Kidney epithelial cell (primary cell): ENCODE results near the gene CCDC7. TPM values are rescaled to one million over a fixed set of nuclear protein-coding genes. Genes with fewer than 3 reads are reported as not detected.

Experiments
- DNase-seq: peaks from one replicate; pipeline ENCODE4 v3.0.0-alpha.2; 2010; ENCODE audit warnings: low read depth
- H3K27me3 ChIP-seq: 2 replicates; pipeline ENCODE4 v1.6.0; 2011; ENCODE audit warnings: low read length; ENCODE audit not compliant: control insufficient read depth, insufficient read depth
- H3K36me3 ChIP-seq: 2 replicates; pipeline ENCODE4 v1.5.1; 2011; ENCODE audit warnings: low read length; ENCODE audit not compliant: control insufficient read depth, insufficient read depth
- H3K4me3 ChIP-seq: 2 replicates; pipeline ENCODE4 v1.5.1; 2011; ENCODE audit warnings: low read depth, mild to moderate bottlenecking, control low read depth, low read length
- total RNA-seq: library from RNA; depleted of rRNA; stranded (reverse); fragments of >200 nt; gene quantifications from 2 replicates; pipeline ENCODE4 v1.2.3, GENCODE V29; 2015
- TF ChIP-seq, protein P1 (sequence below): IDR thresholded peaks from 2 replicates; pipeline ENCODE4 v1.5.1; 2011; ENCODE audit warnings: mild to moderate bottlenecking, moderate library complexity, low read length, control low read depth, inconsistent platforms; ENCODE audit not compliant: insufficient read depth, poor library complexity, severe bottlenecking

Gene CCDC7
- total RNA-seq, 1 donor from 2014 or later, result 2.7 TPM

DNA sequence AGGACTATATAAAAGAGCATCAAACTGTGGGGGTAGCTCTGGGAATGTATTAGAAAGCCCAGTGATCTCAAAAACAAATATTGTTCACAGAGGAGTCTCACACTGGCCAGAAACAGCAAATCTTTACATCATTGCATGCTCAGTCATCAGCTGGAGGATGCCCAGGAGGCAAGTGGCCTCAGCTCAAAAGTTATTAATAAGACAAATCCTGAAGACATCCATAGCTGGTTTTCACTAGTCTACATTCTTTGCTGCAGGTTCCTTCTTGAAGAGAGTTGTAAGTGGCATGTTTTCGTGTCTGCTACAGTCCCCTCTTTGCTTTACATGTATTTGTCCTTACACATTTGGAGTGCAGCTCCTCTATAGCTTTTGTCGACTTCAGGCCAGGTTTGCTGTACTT lies 8.6 kb upstream of the CCDC7 start:
- no peak for DNase-seq
- TF ChIP-seq, protein P1, sequence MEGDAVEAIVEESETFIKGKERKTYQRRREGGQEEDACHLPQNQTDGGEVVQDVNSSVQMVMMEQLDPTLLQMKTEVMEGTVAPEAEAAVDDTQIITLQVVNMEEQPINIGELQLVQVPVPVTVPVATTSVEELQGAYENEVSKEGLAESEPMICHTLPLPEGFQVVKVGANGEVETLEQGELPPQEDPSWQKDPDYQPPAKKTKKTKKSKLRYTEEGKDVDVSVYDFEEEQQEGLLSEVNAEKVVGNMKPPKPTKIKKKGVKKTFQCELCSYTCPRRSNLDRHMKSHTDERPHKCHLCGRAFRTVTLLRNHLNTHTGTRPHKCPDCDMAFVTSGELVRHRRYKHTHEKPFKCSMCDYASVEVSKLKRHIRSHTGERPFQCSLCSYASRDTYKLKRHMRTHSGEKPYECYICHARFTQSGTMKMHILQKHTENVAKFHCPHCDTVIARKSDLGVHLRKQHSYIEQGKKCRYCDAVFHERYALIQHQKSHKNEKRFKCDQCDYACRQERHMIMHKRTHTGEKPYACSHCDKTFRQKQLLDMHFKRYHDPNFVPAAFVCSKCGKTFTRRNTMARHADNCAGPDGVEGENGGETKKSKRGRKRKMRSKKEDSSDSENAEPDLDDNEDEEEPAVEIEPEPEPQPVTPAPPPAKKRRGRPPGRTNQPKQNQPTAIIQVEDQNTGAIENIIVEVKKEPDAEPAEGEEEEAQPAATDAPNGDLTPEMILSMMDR, result no peak
- Histone ChIP-seq H3K36me3 (no peaks in the 10 kb centered on the region), H3K4me3 (no peak overlapping the region), H3K27me3 (peaks cover 2% of the 10 kb centered on the region)

DNA sequence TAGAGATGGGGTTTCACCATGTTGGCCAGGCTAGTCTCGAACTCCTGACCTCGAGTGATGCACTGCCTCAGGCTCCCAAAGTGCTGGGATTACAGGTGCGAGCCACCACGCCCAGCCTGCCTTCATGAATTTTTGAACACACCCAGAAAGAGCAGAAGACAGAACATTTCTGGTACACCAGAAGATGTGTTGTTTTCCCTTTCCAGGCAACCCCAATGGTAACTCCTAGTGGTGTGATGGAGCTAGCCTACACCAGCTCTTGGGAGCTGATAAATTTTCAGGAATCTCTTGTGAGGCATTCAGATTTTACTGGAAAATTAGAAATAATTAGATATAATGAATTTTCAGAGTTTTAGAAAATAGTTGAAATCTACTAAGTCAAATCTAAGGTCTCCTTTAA lies 904 bp upstream of the CCDC7 start:
- H3K36me3 ChIP-seq, result no peaks in the 10 kb centered on the region
- peaks cover 2% of the 10 kb centered on the region for H3K27me3 ChIP-seq
- no peak for DNase-seq
- no peak overlapping the region for H3K4me3 ChIP-seq
- TF ChIP-seq, protein P1, result no peak

DNA sequence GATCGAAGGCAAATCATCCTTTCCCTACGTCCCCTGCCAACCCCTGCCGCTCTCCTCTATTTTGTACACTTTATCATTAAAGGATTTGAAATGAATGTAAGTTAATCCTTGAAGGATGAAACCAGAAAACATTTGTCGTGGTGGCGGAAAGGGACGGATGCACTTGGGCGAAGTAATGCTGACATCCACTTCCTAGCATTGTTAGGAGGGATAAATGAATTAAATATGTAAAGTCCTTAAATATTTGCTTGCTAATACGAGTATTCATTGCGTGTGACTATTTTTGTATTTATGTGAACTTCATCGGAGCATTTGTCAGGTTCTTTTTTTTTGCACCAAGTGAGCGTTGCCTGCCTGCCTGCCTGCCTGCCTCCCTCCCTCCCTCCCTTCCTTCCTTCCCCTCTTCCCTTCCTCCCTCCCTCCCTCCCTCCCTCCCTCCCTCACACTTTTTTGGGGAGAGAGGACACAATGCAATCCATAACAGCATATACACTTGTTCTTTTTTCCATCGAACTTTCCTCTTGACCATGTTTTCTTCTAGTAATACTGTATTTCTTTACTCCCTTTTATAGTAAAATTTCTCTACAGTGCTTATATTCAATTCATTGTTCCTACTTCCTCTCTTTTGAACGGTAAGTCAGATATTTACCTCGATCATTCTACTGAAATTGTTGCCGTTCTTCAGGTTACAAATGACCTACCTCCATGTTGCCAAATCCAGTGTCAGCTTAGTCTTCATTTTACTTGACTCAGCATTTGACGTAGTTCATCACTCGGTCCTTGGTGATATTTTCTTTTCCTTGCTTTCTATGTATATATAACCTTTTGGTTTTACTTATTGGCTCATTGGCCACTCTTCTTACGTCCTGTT lies 831 bp downstream of the CCDC7 start:
- Histone ChIP-seq H3K36me3 (no peaks in the 10 kb centered on the region), H3K27me3 (no peaks in the 10 kb centered on the region), H3K4me3 (peak overlapping the region; percentile 74)
- TF ChIP-seq, protein P1, result no peak
- no peak for DNase-seq

DNA sequence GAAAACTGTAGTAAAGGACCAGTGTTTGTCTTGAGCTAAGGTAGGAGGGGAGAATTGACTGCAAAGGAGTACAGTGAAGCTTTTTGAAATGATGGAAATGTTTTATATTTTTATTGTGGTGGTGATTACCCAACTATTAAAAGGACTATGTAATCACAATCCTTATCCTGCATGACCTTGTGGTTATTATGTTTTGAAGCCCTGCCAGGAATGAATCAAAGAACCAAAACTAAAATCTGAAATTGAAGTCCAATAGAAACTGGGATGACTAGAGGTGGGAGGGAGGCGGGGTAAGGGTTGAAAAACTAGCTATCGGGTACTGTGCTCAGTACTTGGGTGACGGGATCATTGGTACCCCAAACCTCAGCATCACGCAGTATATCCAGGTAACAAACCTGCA lies 8.2 kb downstream of the CCDC7 start:
- TF ChIP-seq, protein P1, result no peak
- no peak for DNase-seq
- Histone ChIP-seq H3K27me3 (no peaks in the 10 kb centered on the region), H3K36me3 (no peaks in the 10 kb centered on the region), H3K4me3 (no peak overlapping the region)

DNA sequence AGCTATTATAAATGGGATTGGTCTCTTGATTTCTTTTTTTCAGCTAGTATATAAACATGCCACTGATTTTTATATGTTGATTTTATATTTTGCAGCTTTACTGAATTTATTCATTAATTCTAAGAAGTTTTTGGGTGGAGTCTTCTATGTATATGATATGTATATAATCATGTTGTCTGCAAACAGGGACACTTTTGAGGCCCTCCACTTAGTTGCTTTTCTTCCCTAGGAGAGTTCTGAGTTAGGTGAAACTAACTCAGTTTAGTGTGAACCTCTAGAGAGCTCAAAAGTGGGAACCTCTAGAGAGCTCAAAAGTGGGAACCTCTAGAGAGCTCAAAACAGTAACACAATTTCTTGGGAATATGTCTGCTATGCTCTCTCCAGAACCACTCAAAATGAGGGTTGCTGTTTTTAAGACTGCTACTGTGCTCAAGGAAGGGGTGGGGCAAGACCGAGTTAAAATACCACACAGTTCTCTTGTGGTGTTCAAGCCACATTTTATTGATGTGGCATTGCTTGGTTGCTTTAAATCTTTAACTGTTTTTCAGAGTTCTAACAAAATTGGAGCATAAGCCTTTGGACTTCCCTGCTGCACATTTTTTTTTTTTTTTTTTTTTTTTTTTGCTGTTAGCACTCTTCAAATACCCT lies 13.2 kb downstream of the CCDC7 start:
- Histone ChIP-seq H3K36me3 (no peaks in the 10 kb centered on the region), H3K4me3 (no peak overlapping the region), H3K27me3 (no peaks in the 10 kb centered on the region)
- DNase-seq, result no peak
- TF ChIP-seq, protein P1, result no peak
